Ishikawa (cell line): ENCODE data around the gene REEP3.

Experiments
- CEBPB ChIP-seq: IDR thresholded peaks from 2 replicates; pipeline ENCODE4 v1.6.1; 2012
- CREB1 ChIP-seq: IDR thresholded peaks from 2 replicates; pipeline ENCODE4 v1.6.1; 2012; ENCODE audit warnings: low read depth
- EGR1 ChIP-seq: IDR thresholded peaks from 2 replicates; pipeline ENCODE4 v1.6.1; 2012
- EP300 ChIP-seq: IDR thresholded peaks from 2 replicates; pipeline ENCODE4 v1.6.1; 2012; ENCODE audit warnings: borderline replicate concordance
- FOXM1 ChIP-seq: IDR thresholded peaks from 2 replicates; pipeline ENCODE4 v1.6.1; 2012; ENCODE audit warnings: low read depth, borderline replicate concordance
- NFIC ChIP-seq: IDR thresholded peaks from 2 replicates; pipeline ENCODE4 v1.6.1; 2012
- RAD21 ChIP-seq: IDR thresholded peaks from 2 replicates; pipeline ENCODE4 v1.6.1; 2012; ENCODE audit warnings: low read depth
- TAF1 ChIP-seq: IDR thresholded peaks from 2 replicates; pipeline ENCODE4 v1.6.1; 2012; ENCODE audit warnings: low read depth, mild to moderate bottlenecking
- TCF12 ChIP-seq: IDR thresholded peaks from 2 replicates; pipeline ENCODE4 v1.6.1; 2012; ENCODE audit warnings: low read depth
- TEAD4 ChIP-seq: IDR thresholded peaks from 2 replicates; pipeline ENCODE4 v1.6.1; 2012
- YY1 ChIP-seq: IDR thresholded peaks from 2 replicates; pipeline ENCODE4 v1.6.1; 2012; ENCODE audit warnings: low read depth
- ZBTB7A ChIP-seq: IDR thresholded peaks from 2 replicates; pipeline ENCODE4 v1.6.1; 2012; ENCODE audit warnings: low read depth
- TF ChIP-seq, protein P1 (sequence below): IDR thresholded peaks from 2 replicates; pipeline ENCODE4 v1.6.1; 2012
- TF ChIP-seq, protein P2 (sequence below): IDR thresholded peaks from 2 replicates; pipeline ENCODE4 v1.6.1; 2012
- TF ChIP-seq, protein P3 (sequence below): IDR thresholded peaks from 2 replicates; pipeline ENCODE4 v1.6.1; 2012; ENCODE audit warnings: low read depth, mild to moderate bottlenecking

REEP3 gene

DNA sequence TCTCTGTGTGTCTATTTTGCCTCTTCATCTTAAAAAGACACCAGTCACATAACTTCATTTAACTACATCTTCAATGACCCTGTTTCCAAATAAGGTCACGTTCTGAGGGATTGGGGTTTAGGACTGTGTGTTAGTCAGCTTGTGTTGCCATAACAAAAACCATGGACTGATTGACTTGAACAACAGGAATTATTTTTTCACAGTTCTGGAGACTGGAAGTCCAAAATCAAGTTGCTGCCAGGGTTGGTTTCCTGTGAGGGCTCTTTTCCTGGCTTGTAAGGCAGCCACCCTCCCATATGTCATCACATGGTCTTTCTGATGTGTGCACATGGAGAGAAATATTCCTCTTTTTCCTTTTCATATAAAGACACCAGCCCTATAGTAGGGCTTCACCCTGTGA, 55.3 kb downstream of the REEP3 start:
- TF ChIP-seq ZBTB7A (no peak), NFIC (no peak), CEBPB (no peak)
- TF ChIP-seq, protein P1, sequence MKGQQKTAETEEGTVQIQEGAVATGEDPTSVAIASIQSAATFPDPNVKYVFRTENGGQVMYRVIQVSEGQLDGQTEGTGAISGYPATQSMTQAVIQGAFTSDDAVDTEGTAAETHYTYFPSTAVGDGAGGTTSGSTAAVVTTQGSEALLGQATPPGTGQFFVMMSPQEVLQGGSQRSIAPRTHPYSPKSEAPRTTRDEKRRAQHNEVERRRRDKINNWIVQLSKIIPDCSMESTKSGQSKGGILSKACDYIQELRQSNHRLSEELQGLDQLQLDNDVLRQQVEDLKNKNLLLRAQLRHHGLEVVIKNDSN, result no peak
- TF ChIP-seq, protein P2, sequence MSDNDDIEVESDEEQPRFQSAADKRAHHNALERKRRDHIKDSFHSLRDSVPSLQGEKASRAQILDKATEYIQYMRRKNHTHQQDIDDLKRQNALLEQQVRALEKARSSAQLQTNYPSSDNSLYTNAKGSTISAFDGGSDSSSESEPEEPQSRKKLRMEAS, result no peak

DNA sequence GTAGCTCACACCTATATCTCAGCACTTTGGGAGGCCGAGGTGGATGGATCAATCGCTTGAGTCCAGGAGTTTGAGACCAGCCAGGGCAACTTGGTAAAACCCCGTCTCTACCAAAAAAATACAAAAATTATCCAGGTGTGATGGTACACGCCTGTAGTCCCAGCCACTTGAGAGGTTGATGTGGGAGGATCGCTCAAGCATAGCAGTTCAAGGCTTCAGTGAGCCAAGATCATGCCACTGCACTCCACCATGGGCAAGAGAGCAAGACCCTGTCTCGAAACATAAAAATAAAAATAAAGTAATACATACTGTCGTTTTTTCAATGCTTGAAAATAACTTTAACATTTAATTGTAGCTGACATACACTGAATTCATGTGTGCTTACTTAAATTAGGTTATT, 57.3 kb downstream of the REEP3 start:
- TF ChIP-seq TAF1 (no peak), FOXM1 (no peak), CEBPB (no peak), EP300 (no peak), NFIC (no peak), CREB1 (no peak), TCF12 (no peak), RAD21 (no peak), EGR1 (no peak), ZBTB7A (no peak), TEAD4 (no peak)
- TF ChIP-seq, protein P2, result no peak
- TF ChIP-seq, protein P1, result no peak
- TF ChIP-seq, protein P3, sequence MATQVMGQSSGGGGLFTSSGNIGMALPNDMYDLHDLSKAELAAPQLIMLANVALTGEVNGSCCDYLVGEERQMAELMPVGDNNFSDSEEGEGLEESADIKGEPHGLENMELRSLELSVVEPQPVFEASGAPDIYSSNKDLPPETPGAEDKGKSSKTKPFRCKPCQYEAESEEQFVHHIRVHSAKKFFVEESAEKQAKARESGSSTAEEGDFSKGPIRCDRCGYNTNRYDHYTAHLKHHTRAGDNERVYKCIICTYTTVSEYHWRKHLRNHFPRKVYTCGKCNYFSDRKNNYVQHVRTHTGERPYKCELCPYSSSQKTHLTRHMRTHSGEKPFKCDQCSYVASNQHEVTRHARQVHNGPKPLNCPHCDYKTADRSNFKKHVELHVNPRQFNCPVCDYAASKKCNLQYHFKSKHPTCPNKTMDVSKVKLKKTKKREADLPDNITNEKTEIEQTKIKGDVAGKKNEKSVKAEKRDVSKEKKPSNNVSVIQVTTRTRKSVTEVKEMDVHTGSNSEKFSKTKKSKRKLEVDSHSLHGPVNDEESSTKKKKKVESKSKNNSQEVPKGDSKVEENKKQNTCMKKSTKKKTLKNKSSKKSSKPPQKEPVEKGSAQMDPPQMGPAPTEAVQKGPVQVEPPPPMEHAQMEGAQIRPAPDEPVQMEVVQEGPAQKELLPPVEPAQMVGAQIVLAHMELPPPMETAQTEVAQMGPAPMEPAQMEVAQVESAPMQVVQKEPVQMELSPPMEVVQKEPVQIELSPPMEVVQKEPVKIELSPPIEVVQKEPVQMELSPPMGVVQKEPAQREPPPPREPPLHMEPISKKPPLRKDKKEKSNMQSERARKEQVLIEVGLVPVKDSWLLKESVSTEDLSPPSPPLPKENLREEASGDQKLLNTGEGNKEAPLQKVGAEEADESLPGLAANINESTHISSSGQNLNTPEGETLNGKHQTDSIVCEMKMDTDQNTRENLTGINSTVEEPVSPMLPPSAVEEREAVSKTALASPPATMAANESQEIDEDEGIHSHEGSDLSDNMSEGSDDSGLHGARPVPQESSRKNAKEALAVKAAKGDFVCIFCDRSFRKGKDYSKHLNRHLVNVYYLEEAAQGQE, result no peak

DNA sequence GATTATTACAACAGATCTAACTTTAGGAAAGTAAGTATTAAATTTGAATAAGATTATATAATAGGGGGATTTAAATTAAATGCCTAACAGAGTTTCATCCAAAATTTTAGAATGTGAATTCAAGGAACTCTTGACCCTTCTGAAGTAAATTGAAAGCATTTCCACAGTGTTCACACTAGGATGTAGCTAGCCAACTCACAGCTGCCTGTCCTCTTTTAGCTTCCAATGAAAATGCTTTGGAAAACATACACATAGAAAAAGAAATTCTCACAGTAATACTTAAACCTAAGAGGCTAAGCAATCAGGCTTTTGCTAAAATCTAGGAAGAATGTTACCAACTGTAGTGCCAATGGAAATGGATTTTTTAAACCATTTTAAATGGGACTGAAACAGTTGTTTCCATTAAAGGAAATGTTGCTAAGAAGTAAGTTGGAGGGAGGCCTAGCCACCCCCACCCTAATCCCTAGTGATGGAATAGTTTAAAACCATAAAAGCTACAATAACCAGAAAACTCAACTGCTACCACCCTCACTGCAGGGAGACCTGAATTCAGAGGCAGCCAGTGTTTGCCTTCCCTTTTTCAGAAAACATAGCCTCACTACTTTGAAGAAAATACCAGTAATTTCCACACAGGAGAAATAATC, 58.3 kb downstream of the REEP3 start:
- no peak for TF ChIP-seq EGR1
- no peak for TF ChIP-seq TAF1
- no peak for TF ChIP-seq ZBTB7A
- TF ChIP-seq, protein P2, result no peak
- TF ChIP-seq TEAD4, result no peak
- no peak for TF ChIP-seq FOXM1
- no peak for TF ChIP-seq YY1
- no peak for TF ChIP-seq NFIC
- TF ChIP-seq EP300, result no peak
- TF ChIP-seq, protein P3, result no peak
- TF ChIP-seq, protein P1, result no peak
- TF ChIP-seq CREB1, result no peak
- no peak for TF ChIP-seq RAD21
- no peak for TF ChIP-seq TCF12
- no peak for TF ChIP-seq CEBPB

DNA sequence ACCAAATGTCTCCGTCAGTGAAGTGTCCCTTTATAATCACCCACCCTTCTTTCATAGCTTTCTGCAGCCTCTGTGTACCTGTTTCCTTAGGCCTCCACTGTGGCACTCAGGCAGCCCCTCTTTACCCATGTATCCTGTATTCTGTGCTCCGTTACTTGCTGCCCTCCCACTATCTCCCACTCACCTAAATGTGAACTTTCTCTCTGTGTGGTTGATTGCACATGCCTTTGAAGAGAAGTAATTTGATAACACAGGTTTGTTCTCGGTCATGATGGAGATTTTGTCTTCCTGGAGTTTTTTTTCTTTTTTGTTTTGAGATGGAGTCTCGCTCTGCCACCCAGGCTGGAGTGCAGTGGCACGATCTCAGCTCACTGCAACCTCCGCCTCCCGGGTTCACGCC, 61.5 kb downstream of the REEP3 start:
- TF ChIP-seq CEBPB (no peak), EP300 (no peak), EGR1 (no peak)
- TF ChIP-seq, protein P1, result no peak
- TF ChIP-seq, protein P3, result no peak
